NOMO-1 treated with DMSO at 0.1 percent for 48 hours (cell line): ENCODE measurements around the gene SGSH.

Experiments
- DNase-seq: peaks from one replicate; lab custom pipeline; 2025; ENCODE audit not compliant: unreplicated experiment; lab: John Stamatoyannopoulos, UW

Gene SGSH

DNA sequence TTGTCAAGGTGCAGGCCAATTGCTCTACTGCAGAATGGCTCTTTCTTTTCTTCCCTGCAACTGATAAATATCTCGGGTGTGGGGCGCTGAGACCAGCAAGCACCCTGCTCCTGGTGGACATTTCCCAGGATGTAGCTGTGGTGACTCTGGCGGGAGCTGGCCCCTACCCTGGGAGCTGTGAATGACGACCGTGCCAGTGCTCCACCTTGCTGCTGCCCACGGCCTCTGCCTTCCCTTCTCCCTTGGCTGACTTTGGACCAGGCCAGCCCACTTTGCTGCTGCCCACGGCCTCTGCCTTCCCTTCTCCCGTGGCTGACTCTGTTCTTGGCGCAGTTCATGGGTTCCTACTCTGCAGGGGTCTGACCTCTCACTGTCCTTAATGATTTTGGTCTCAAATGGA, 34.2 kb downstream of the SGSH start:
- DNase-seq = no peak

- DNase-seq = no peak
Observed at GRCh38 chr17:80184423-80184714, 35.8 kb downstream of the SGSH start.

DNA sequence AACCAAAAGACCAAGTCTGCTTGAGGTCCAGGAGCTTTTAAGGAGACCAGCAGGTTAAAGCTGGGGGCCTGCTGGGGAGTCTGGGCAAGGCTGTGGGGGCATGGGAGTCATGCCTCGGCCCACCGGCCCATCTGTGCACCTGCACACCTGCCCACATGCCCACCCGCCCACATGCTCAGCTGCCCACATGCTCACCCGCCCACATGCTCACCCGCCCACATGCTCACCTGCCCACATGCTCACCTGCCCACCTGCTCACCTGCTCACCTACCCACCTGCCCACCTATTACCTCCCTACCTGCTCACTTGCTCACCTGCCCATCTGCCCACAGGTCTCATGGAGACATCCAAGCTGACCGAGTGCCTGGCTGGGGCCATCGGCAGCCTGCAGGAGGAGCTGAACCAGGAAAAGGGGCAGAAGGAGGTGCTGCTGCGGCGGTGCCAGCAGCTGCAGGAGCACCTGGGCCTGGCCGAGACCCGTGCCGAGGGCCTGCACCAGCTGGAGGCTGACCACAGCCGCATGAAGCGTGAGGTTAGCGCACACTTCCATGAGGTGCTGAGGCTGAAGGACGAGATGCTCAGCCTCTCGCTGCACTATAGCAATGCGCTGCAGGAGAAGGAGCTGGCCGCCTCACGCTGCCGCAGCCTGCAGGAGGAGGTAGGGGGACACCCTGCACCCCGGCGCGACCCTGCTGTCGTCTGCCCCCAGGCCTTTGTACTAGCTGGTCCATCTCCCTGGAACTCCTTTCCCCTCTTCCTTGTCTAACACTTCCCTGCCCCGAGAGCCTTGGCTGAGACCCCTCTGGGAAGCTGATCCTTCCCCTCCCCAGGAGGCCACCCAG, 36.3 kb downstream of the SGSH start:
- no peak for DNase-seq

DNA sequence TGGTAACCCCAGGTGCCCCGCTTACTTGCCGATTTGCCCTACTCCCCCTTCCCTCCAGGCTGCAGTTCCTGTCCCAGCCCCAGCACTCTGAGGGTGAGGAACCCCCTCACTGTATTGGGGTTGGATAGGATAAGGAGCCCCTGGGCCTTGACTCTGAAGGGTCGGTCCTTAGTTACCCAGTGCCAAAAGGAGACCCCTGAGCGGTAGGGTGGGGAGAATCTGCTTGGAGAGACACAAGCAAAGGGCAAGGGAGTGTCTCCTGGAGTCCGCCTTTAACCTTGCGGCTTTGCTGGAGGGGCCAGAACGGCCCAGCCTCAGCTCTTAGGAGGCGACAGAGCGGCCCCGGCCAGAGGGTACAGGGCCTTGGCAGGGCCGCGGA, 37.3 kb downstream of the SGSH start:
- no peak for DNase-seq

- DNase-seq = no peak
Observed at GRCh38 chr17:80182118-80182844, 37.9 kb downstream of the SGSH start.

- DNase-seq = no peak
Observed at GRCh38 chr17:80181431-80181830, 38.7 kb downstream of the SGSH start.

- DNase-seq = no peak
Observed at GRCh38 chr17:80180192-80180591, 39.9 kb downstream of the SGSH start.

- no peak for DNase-seq
Observed at GRCh38 chr17:80177986-80178595, 42.0 kb downstream of the SGSH start.

DNA sequence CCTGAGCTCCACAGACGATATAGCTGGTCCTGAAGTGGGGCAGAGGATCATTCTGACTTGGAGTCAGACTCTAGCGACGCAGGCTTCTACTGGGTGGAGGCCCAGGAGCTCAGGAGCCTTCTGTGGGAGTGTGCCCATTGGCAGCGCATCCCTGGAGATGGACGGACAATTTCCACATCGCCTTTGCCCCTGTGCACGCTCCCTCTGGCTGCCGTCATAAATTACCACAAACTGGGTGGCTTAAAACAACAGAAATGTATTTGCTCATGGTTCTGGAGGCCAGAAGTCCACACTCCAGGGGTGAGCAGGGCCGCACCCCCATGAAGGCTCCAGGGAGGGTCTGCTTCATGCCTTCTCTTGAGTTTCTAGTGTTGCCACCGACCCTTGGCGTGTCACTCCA, 43.4 kb downstream of the SGSH start:
- DNase-seq = no peak

DNA sequence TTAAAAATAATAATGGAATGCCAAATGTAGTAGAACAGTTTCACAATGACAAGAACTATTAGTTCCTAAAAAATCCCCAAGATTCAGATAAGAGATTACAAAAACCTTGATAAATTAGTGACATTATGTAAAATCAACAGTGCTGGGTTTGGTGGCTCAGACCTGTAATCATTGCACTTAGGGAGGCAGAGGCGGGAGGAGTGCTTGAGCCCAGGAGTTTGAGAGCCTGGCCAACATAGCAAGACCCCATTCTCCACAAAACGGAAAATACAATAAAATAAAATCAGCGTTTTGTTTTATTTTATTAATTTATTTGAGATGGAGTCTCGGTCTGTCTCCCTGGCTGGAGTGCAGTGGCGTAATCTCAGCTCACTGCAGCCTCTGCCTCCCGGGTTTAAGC, 46.2 kb downstream of the SGSH start:
- DNase-seq = no peak

- DNase-seq = no peak
Observed at GRCh38 chr17:80173126-80173525, 47.0 kb downstream of the SGSH start.

DNA sequence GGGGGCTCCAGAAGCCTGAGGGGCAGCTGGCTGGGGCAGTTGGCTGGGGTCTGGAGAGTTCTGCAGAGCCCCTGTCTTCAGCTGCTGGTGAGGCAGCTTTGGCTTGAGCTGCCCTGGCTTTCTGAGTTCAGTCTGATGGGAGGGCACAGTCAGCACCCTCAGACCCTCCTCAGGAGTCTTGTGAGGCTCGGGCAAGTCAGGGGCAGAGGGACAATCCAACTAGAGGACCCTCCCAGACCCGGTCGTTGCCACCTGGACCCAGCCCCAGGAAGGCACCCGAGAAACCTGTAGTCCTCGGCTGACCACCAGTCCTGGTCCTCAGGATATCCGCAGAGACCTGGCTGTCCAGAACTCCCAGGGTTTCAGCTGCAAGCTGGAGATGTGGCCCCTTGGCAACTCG, 48.5 kb downstream of the SGSH start:
- DNase-seq = no peak

GRCh38 chr17:80169784-80170500, 50.2 kb downstream of the SGSH start, which contains the start of gene CARD14:
TSS of gene CARD14 (plus strand) at chr17:80170030. CDS start at chr17:80181439, 11,409 bp downstream.
- DNase-seq = no peak

DNA sequence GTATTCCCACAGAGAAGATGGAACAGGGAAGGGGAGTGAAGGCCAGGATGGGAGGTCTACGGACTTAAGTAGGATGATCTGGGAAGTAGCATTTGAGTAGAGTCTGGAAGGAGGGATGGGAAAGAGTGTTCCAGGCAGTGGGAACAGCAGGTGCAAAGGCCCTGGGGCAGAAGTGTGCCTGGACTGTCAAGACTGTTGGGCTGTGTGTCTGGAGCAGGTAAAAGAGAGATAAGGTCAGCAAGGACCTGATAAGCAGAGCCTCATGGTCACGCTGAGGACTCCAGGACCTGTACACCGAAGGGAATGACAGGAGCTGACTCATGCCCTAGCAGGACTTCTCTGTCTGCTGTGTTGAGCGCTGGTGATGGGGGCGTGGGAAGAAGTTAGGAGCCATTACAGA, 51.0 kb downstream of the SGSH start:
- no peak for DNase-seq

GRCh38 chr17:80168371-80168770, 51.8 kb downstream of the SGSH start:
- DNase-seq = no peak

GRCh38 chr17:80166446-80166845, 53.7 kb downstream of the SGSH start:
- no peak for DNase-seq

DNA sequence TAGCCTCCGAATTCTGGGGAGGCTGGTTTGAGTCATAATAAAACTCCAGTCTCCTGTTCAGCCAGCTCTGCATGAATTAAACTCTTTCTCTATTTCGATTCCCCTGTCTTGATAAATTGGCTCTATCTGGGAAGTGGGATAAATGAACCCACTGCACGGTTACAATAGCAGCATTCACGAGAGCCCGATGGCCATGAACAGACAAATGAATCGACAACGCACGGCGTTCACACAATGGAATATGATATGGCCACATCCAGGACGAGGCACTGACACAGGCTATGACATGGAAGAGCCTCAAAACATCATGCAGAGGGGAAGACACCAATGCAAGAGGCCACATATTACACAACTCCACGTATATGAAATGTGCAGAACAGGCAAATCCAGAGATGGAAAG, 55.9 kb downstream of the SGSH start:
- no peak for DNase-seq

DNA sequence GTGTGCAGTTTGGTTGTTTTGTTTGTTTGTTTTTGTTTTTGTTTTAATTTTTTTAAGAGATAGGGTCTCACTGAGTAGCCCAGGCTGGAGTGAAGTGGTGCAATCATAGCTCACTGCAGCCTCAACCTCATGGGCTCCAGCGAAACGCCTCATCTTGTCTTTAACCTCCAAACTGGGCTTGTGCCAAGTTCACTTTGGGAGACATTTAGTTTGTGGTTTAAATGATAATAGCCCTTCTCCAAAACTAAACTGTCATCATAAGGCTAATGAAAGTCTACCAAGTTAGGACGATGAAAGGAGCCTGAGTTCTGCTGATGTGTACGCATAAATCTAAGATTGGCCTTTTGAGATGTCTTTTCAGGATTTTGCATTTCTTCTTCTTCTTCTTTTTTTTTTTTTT, 56.8 kb downstream of the SGSH start:
- DNase-seq = peak; percentile 28

- DNase-seq = no peak
Observed at GRCh38 chr17:80160536-80160935, 59.6 kb downstream of the SGSH start.
